OCI-LY7 (cell line): ENCODE results near the gene PCDHB11.

Experiments
- CTCF ChIP-seq: fragments of 200-600 bp; sonication (generic); conservative IDR thresholded peaks from 2 replicates; pipeline ENCODE4 v1.5.1; 2014; ENCODE audit warnings: mild to moderate bottlenecking, antibody characterized with exemption, low read length, moderate library complexity, mixed read lengths
- EZH2phosphoT487 ChIP-seq: fragments of 200-600 bp; sonication (generic); IDR thresholded peaks from 2 replicates; pipeline ENCODE4 v1.6.1; 2018; ENCODE audit warnings: low read depth, borderline replicate concordance, mild to moderate bottlenecking, mixed run types, antibody characterized with exemption, low read length, moderate library complexity, mixed read lengths

- TF ChIP-seq CTCF (no peak), EZH2phosphoT487 (no peak)
These were observed 19.1 kb upstream of the PCDHB11 start for GRCh38 chr5:141180313-141180712.
